T-cell (primary cell): ENCODE results near the gene NADK2. TPM values are rescaled to one million over a fixed set of nuclear protein-coding genes. Genes with fewer than 3 reads are reported as not detected.

Source experiments
- ATAC-seq, 4 experiments: fragments of 200-7000 bp in 3 of 4; fragments of 150-1000 bp in 1 of 4; cut with Tn5 transposase; replicated peaks in 1 of 4; 1 replicate in 3 of 4; 2 replicates in 1 of 4; pipeline ENCODE4 v1.10.0; 2021; ENCODE audit warnings: moderate library complexity in 3 of 4, mild to moderate bottlenecking in 2 of 4, moderate number of reproducible peaks in 1 of 4
- CTCF ChIA-PET, 2 donors: fragments of 300-600 bp; sonication (Branson Sonifier 250); formaldehyde crosslinking; loops; one replicate each; lab custom pipeline; 2022; ENCODE audit warnings: antibody characterized with exemption in 2 of 2; lab: Charles Lee
- POLR2A ChIA-PET, 2 donors: fragments of 300-600 bp; sonication (Branson Sonifier 250); formaldehyde crosslinking; loops; one replicate each; lab custom pipeline; 2022; ENCODE audit warnings: antibody characterized with exemption in 2 of 2; lab: Charles Lee
- DNase-seq, 35 experiments: peaks; one replicate each; pipeline versions ENCODE4 v3.0.0 to v3.0.0-alpha.2; 2013 to 2023
- H3K27ac ChIP-seq: one replicate; pipeline ENCODE4 v1.5.1; 2013; ENCODE audit warnings: low read length
- H3K27me3 ChIP-seq, 2 experiments: replicated peaks in 1 of 2; 1 replicate in 1 of 2; 2 replicates in 1 of 2; pipeline versions ENCODE4 v1.6.1 to v1.7.0; 2013; ENCODE audit warnings: low read length in 1 of 2, mixed read lengths in 1 of 2; ENCODE audit not compliant: control insufficient read depth in 2 of 2, insufficient read depth in 2 of 2; ENCODE audit errors: extremely low read depth in 1 of 2
- H3K36me3 ChIP-seq, 2 donors: 1 replicate in 1 of 2; 2 replicates in 1 of 2; pipeline versions ENCODE4 v1.6.1 to v1.7.0; 2013; ENCODE audit warnings: low read length in 1 of 2; ENCODE audit not compliant: control insufficient read depth in 2 of 2, insufficient read depth in 1 of 2; ENCODE audit errors: extremely low read depth in 1 of 2
- H3K4me1 ChIP-seq, 2 experiments: 1 replicate in 1 of 2; 2 replicates in 1 of 2; pipeline versions ENCODE4 v1.6.1 to v1.7.0; 2013; ENCODE audit warnings: low read length in 2 of 2, mixed read lengths in 1 of 2; ENCODE audit not compliant: insufficient read depth in 2 of 2, control insufficient read depth in 1 of 2; ENCODE audit errors: extremely low read depth in 1 of 2
- H3K4me3 ChIP-seq, 2 donors: 1 replicate in 1 of 2; 2 replicates in 1 of 2; pipeline versions ENCODE4 v1.5.1 to v1.7.0; 2013; ENCODE audit warnings: mild to moderate bottlenecking in 2 of 2, low read length in 1 of 2, moderate library complexity in 1 of 2; ENCODE audit not compliant: control insufficient read depth in 1 of 2; ENCODE audit errors: extremely low read depth in 1 of 2
- H3K9me3 ChIP-seq: 2 replicates; pipeline ENCODE4 v1.7.0; 2013
- H3K27ac Mint-ChIP-seq, 2 donors: one replicate each; pipeline ENCODE4 v1.8.0; 2020 to 2021; ENCODE audit warnings: mild to moderate bottlenecking in 2 of 2, mixed read lengths in 2 of 2
- H3K27me3 Mint-ChIP-seq, 2 donors: one replicate each; pipeline ENCODE4 v1.8.0; 2021 to 2022; ENCODE audit warnings: mixed read lengths in 2 of 2
- H3K36me3 Mint-ChIP-seq: one replicate; pipeline ENCODE4 v1.8.0; 2021; ENCODE audit warnings: mixed read lengths
- H3K4me1 Mint-ChIP-seq, 3 donors: one replicate each; pipeline ENCODE4 v1.8.0; 2020 to 2022; ENCODE audit warnings: mixed read lengths in 3 of 3, mild to moderate bottlenecking in 1 of 3
- H3K4me3 Mint-ChIP-seq, 3 donors: one replicate each; pipeline ENCODE4 v1.8.0; 2020 to 2022; ENCODE audit warnings: mild to moderate bottlenecking in 3 of 3, mixed read lengths in 3 of 3, moderate library complexity in 3 of 3
- H3K9me3 Mint-ChIP-seq, 3 donors: one replicate each; pipeline ENCODE4 v1.8.0; 2020 to 2022; ENCODE audit warnings: mixed read lengths in 3 of 3
- WGBS: methylation state at CpG from one replicate; pipeline ENCODE4 v1.1.5; 2013; ENCODE audit warnings: missing lambda C conversion rate; ENCODE audit not compliant: insufficient coverage; 5-methylcytosine and 5-hydroxymethylcytosine counted together
- total RNA-seq, 35 experiments: library from RNA in 6 of 35; stranded (reverse) in 6 of 35; fragments of 120-200 nt in 1 of 35; gene quantifications; one replicate each; pipeline versions ENCODE4 v1.2.1 to v1.2.4 and lab custom pipeline; 2013 to 2026

The NADK2 gene
- total RNA-seq, 5 donors from 2014 or later (not counting 1 experiment from before 2014, with no cell fraction given) = 10.3 to 13.9 (median 13.2) TPM

DNA sequence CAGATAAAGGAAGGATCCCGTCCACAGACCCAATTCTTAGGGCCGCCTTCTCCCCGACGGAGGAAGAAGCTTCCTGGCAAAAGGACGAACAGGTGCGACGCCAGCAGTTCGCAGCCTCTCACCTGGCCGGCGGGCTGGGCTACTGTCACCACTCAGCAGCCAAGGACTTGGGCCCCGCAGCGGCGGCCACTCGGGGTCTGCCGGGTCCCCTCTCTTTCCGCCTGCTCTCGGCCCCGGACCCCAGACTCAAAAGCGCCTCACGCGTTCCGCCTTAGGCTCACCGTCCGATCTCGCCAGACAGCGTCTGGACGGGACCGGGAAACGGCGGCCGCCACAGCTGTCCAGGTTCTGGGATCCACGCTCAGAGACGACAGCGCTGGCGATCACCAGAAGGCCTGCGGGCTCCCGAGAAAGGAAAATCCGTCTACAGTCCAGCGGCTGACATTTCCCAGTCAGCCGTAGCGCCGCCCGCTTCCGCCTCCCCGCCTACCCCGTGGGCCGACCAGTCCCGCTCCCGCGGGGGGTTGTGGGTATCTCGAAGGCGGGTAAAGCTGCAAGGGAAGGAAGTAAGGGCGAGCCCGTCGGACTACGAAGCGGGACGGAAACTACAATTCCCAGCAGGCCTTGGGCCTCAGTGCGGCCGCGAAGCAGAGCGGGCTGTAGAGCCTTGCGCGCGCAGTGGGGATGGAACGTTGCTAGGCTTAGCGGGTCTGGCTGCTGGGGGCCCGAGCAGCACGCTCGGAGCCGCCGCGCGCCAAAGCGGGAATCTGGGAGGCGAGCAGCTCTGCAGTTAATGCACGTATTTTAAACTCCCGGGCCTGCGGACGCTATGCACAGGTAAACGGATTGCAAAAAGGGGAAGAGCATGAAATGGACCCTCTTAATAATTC lies 90.0 kb downstream of the NADK2 start, which contains the start of the genes LMBRD2 and SKP2:
Gene LMBRD2, minus strand, starts transcription at position 454 of the 890 bp plus-strand sequence. CDS start 8,538 bp downstream, outside the sequence.
Gene SKP2, plus strand, starts transcription at position 678 of the 890 bp plus-strand sequence. Its CDS starts 152 bp downstream, at position 830.
- peak; percentile 97 to 99 (median 98) for ATAC-seq
- under 1% methylated on average over 81 of the region's 81 CpGs for WGBS

DNA sequence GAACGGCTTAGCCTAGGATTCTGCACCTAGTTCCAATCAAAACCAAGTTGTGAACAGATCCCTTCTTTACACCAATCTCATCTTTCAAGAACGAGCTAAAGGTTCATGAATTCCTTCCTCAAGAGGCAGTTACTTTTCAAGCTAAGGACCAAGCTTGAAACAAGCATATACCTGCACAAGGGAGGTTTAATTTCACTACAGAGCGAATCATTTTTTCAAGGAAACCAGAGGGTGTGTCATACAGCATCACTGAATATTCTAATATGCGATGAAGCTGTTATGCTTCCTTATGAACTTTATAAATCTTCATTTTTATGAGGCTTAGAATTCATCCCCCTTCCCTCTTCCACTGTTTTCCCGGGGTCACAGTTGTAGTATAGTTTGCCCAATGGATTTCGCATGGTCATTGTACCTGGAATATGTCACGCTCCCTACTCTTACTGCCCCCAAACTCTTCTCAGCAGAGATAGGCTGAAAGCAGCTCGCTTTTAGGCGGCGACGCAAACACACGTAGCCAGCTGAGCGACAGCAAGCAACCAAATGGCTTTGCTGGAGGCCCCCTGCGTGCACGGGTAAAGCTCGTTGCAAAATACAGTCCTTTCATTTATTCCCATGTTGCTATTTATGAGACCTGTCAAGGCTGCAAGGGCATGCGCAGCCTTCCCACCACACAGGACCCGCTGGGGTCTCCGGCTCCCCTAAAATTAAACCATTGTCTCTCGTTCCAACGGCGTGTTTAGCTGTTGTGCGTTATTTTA lies 90.9 kb downstream of the NADK2 start:
- no peaks in the 10 kb centered on the region for H3K9me3 ChIP-seq
- H3K4me1 ChIP-seq = peaks cover 24 to 25% of the 10 kb centered on the region in 2 experiments
- CTCF ChIA-PET = interaction anchor here in 1 of 2 donors (1.4 kb wide), 1 partner anchor 91 kb away, joined by 8 read pairs; the partner anchor contains the start of gene NADK2
- Mint-ChIP-seq H3K27ac (peak overlapping the region; percentile 86 to 89), H3K27me3 (no peaks in the 10 kb centered on the region), H3K9me3 (no peaks in the 10 kb centered on the region), H3K36me3 (peaks cover 22% of the 10 kb centered on the region), H3K4me1 (peaks cover 65 to 74% (median 68%) of the 10 kb centered on the region in 3 donors), H3K4me3 (peak overlapping the region; percentile 93 to 97 (median 96))
- H3K36me3 ChIP-seq = peaks cover 0 to 12% of the 10 kb centered on the region in 2 donors
- peak overlapping the region; percentile 65 for H3K27ac ChIP-seq
- ATAC-seq (peak; percentile 1 to 10 (median 1)), DNase-seq (peak in 33 of 35 experiments; percentile 15 to 62 (median 42))
- peak overlapping the region; percentile 70 to 92 for H3K4me3 ChIP-seq
- POLR2A ChIA-PET = interaction anchor here (0.6 to 1.0 kb wide), 2 partner anchors 355 to 1221 kb away, joined by 3 to 6 read pairs; partner anchors contain the start of gene DNAJC21 (in 1 of the 2)
- 5% methylated on average over 11 of the region's 23 CpGs for WGBS
- no peaks in the 10 kb centered on the region for H3K27me3 ChIP-seq

More for the DNA sequence above, 90.0 kb downstream of the NADK2 start, which contains the start of the genes LMBRD2 and SKP2:
- Histone ChIP-seq H3K4me3 (peak within 1 kb of the TSS; percentile 70 to 92), H3K9me3 (no peaks in the 10 kb centered on the region), H3K27ac (peak within 1 kb of the TSS; percentile 65), H3K4me1 (peaks cover 24 to 25% of the 10 kb centered on the region in 2 experiments), H3K36me3 (peaks cover 0 to 20% of the 10 kb centered on the region in 2 donors), H3K27me3 (no peaks in the 10 kb centered on the region)
- Mint-ChIP-seq H3K4me3 (peak within 1 kb of the TSS; percentile 93 to 97 (median 96)), H3K9me3 (no peaks in the 10 kb centered on the region), H3K36me3 (peaks cover 30% of the 10 kb centered on the region), H3K4me1 (peaks cover 70 to 74% (median 73%) of the 10 kb centered on the region in 3 donors), H3K27me3 (no peaks in the 10 kb centered on the region), H3K27ac (peak within 1 kb of the TSS; percentile 86 to 89)
- POLR2A ChIA-PET = no interaction called here
- DNase-seq = peak; percentile 91 to 100 (median 98)
- CTCF ChIA-PET = interaction anchor here in 1 of 2 donors (0.9 to 1.4 kb wide), 2 partner anchors 90 to 91 kb away, joined by 3 to 8 read pairs; partner anchors contain the start of gene NADK2

DNA sequence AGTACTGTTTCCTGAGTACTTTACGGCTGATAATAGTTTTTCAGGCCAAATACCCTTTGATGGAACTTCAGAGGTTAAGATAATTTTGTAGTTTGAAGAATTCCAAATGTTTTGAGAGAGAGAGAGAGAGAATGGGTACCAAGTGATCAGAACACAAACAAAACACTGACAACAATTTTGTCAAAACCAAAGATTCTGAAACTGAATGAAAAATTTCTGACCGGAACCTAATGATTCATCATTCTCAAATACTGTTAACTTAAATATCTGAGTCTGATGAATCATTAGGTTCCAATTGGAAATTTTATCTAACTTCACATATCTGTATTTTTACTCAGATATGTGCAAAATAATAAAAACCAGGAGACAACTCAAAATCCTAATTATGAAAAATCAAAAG lies 94.0 kb downstream of the NADK2 start:
- no peaks in the 10 kb centered on the region for H3K36me3 Mint-ChIP-seq
- no peak overlapping the region for H3K27ac ChIP-seq
- no peaks in the 10 kb centered on the region for H3K9me3 Mint-ChIP-seq
- ATAC-seq (no peak), DNase-seq (no peak)
- CTCF ChIA-PET = no interaction called here
- POLR2A ChIA-PET = no interaction called here
- no peak overlapping the region for H3K4me3 ChIP-seq
- H3K27ac Mint-ChIP-seq = no peak overlapping the region
- H3K9me3 ChIP-seq = no peaks in the 10 kb centered on the region
- peaks cover 47 to 51% (median 50%) of the 10 kb centered on the region in 3 donors for H3K4me1 Mint-ChIP-seq
- H3K27me3 Mint-ChIP-seq = no peaks in the 10 kb centered on the region
- WGBS = no CpG with 5 or more reads among the region's 2 CpGs
- peaks cover 11 to 17% of the 10 kb centered on the region in 2 experiments for H3K4me1 ChIP-seq
- H3K27me3 ChIP-seq = no peaks in the 10 kb centered on the region
- H3K4me3 Mint-ChIP-seq = no peak overlapping the region
- no peaks in the 10 kb centered on the region for H3K36me3 ChIP-seq

DNA sequence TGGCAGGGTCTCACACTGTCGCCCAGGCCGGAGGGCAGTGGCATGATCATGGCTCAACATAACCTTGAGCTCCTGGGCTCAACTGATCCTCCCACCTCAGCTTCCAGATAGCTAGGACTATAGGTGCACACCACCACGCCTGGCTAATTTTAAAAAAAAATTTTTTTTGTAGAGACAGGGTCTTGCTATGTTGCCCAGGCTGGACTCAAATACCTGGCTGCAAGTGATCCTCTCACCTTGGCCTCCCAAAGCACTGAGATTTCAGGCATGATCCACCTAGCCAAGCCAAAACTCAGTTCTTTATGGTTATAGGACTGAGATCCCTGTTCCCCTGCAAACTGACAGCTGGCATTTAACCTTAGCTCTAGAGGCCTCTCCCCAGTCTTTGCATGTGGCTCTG lies 95.3 kb downstream of the NADK2 start:
- Mint-ChIP-seq H3K4me1 (peaks cover 40 to 42% (median 42%) of the 10 kb centered on the region in 3 donors), H3K9me3 (no peaks in the 10 kb centered on the region), H3K27me3 (no peaks in the 10 kb centered on the region), H3K36me3 (no peaks in the 10 kb centered on the region), H3K4me3 (no peak overlapping the region), H3K27ac (no peak overlapping the region)
- Histone ChIP-seq H3K4me1 (peaks cover 6 to 12% of the 10 kb centered on the region in 2 experiments), H3K9me3 (no peaks in the 10 kb centered on the region), H3K36me3 (no peaks in the 10 kb centered on the region), H3K27me3 (no peaks in the 10 kb centered on the region), H3K4me3 (no peak overlapping the region), H3K27ac (no peak overlapping the region)
- ChIA-PET POLR2A (no interaction called here), CTCF (no interaction called here)
- no CpG with 5 or more reads among the region's 3 CpGs for WGBS
- DNase-seq (no peak), ATAC-seq (no peak)

DNA sequence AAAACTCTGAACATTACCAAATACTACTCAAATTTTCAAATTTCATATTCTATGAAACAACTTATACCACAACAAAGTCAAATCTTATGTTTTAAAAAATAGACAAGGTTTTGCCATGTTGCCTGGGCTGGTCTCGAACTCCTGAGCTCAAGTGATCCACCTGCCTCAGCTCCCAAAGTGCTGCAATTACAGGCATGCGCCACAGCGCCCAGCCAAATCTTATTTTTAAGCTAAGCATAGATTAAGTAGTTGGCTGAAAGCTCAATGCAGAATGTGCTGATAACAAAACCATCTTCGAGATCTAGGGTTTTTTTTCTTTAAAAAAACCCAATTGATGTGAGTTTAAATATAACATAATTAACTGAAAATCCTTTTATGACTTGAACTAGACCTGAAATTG lies 96.4 kb downstream of the NADK2 start:
- Mint-ChIP-seq H3K4me1 (peaks cover 32 to 33% (median 32%) of the 10 kb centered on the region in 3 donors), H3K4me3 (no peak overlapping the region), H3K36me3 (peaks cover 8% of the 10 kb centered on the region), H3K27me3 (no peaks in the 10 kb centered on the region), H3K27ac (no peak overlapping the region), H3K9me3 (no peaks in the 10 kb centered on the region)
- WGBS = 80% methylated on average over 1 of the region's 4 CpGs
- H3K27ac ChIP-seq = no peak overlapping the region
- no peak overlapping the region for H3K4me3 ChIP-seq
- ATAC-seq = no peak
- H3K27me3 ChIP-seq = no peaks in the 10 kb centered on the region
- peaks cover 0 to 4% of the 10 kb centered on the region in 2 donors for H3K36me3 ChIP-seq
- POLR2A ChIA-PET = interaction anchor here (0.6 kb wide), 2 partner anchors 49 to 1198 kb away, joined by 3 to 4 read pairs; no protein-coding TSS in a partner anchor
- H3K9me3 ChIP-seq = no peaks in the 10 kb centered on the region
- H3K4me1 ChIP-seq = peaks cover 0 to 7% of the 10 kb centered on the region in 2 experiments
- CTCF ChIA-PET = no interaction called here
- no peak for DNase-seq
